Chondrocyte (in vitro differentiated cells): ENCODE results near the gene NUB1. TPM values are rescaled to one million over a fixed set of nuclear protein-coding genes. Genes with fewer than 3 reads are reported as not detected.

ENCODE experiments used
- DNase-seq: peaks from one replicate; pipeline ENCODE4 v3.0.0; 2021; ENCODE audit warnings: mixed read lengths, low spot score
- H3K27ac Mint-ChIP-seq: one replicate; pipeline ENCODE4 v1.8.0; 2021; ENCODE audit warnings: mild to moderate bottlenecking, moderate library complexity, mixed read lengths; ENCODE audit not compliant: unreplicated experiment
- H3K27me3 Mint-ChIP-seq: 2 replicates; pipeline ENCODE4 v1.8.0; 2021; ENCODE audit warnings: low read depth, mixed read lengths
- H3K36me3 Mint-ChIP-seq: 2 replicates; pipeline ENCODE4 v1.8.0; 2021; ENCODE audit warnings: low read depth, mixed read lengths
- H3K4me1 Mint-ChIP-seq: 2 replicates; pipeline ENCODE4 v1.8.0; 2021; ENCODE audit warnings: low read depth, mild to moderate bottlenecking, mixed read lengths
- H3K4me3 Mint-ChIP-seq: one replicate; pipeline ENCODE4 v1.8.0; 2021; ENCODE audit warnings: mild to moderate bottlenecking, moderate library complexity, mixed read lengths; ENCODE audit not compliant: unreplicated experiment
- H3K9me3 Mint-ChIP-seq: 2 replicates; pipeline ENCODE4 v1.8.0; 2021; ENCODE audit warnings: low read depth, mixed read lengths
- CTCF ChIP-seq: fragments of 200-600 bp; sonication (generic); IDR thresholded peaks from 2 replicates; pipeline ENCODE4 v1.5.0; 2021; ENCODE audit warnings: antibody characterized with exemption, mild to moderate bottlenecking, moderate library complexity
- total RNA-seq: library from RNA; stranded (reverse); gene quantifications from 3 replicates; pipeline ENCODE4 v1.2.1, GENCODE V29; 2021

Gene NUB1
- total RNA-seq, 1 donor from 2014 or later, result 50.3 TPM

- no peak for TF ChIP-seq CTCF
- Mint-ChIP-seq H3K9me3 (peaks cover 15% of the 10 kb centered on the region), H3K36me3 (peaks cover 6% of the 10 kb centered on the region), H3K4me1 (no peaks in the 10 kb centered on the region), H3K4me3 (no peak overlapping the region), H3K27ac (no peak overlapping the region), H3K27me3 (peaks cover 43% of the 10 kb centered on the region)
- DNase-seq, result no peak
Observed at GRCh38 chr7:151415375-151416105, 73.9 kb downstream of the NUB1 start.

GRCh38 chr7:151416112-151416940 is 74.7 kb downstream of the NUB1 start:
- Mint-ChIP-seq H3K36me3 (peaks cover 6% of the 10 kb centered on the region), H3K9me3 (peaks cover 16% of the 10 kb centered on the region), H3K4me3 (no peak overlapping the region), H3K4me1 (no peaks in the 10 kb centered on the region), H3K27ac (no peak overlapping the region), H3K27me3 (peaks cover 37% of the 10 kb centered on the region)
- DNase-seq, result no peak
- no peak for TF ChIP-seq CTCF

GRCh38 chr7:151416941-151417315 is 75.3 kb downstream of the NUB1 start:
- no peaks in the 10 kb centered on the region for H3K4me1 Mint-ChIP-seq
- H3K27ac Mint-ChIP-seq, result no peak overlapping the region
- no peak for DNase-seq
- peaks cover 20% of the 10 kb centered on the region for H3K9me3 Mint-ChIP-seq
- H3K36me3 Mint-ChIP-seq, result peaks cover 8% of the 10 kb centered on the region
- H3K27me3 Mint-ChIP-seq, result peaks cover 31% of the 10 kb centered on the region
- no peak for TF ChIP-seq CTCF
- H3K4me3 Mint-ChIP-seq, result no peak overlapping the region

- H3K36me3 Mint-ChIP-seq, result peaks cover 13% of the 10 kb centered on the region
- H3K27me3 Mint-ChIP-seq, result peaks cover 11% of the 10 kb centered on the region
- TF ChIP-seq CTCF, result no peak
- DNase-seq, result no peak
- H3K4me1 Mint-ChIP-seq, result no peaks in the 10 kb centered on the region
- no peak overlapping the region for H3K4me3 Mint-ChIP-seq
- peaks cover 25% of the 10 kb centered on the region for H3K9me3 Mint-ChIP-seq
- H3K27ac Mint-ChIP-seq, result no peak overlapping the region
Observed at GRCh38 chr7:151420144-151420543, 78.5 kb downstream of the NUB1 start.

- peaks cover 17% of the 10 kb centered on the region for H3K4me1 Mint-ChIP-seq
- peaks cover 7% of the 10 kb centered on the region for H3K27me3 Mint-ChIP-seq
- DNase-seq, result no peak
- no peak for TF ChIP-seq CTCF
- peaks cover 13% of the 10 kb centered on the region for H3K36me3 Mint-ChIP-seq
- no peak overlapping the region for H3K4me3 Mint-ChIP-seq
- no peak overlapping the region for H3K27ac Mint-ChIP-seq
- H3K9me3 Mint-ChIP-seq, result peaks cover 21% of the 10 kb centered on the region
Observed at GRCh38 chr7:151422212-151422611, 80.6 kb downstream of the NUB1 start.
